GM12878 (cell line): ENCODE results near the gene ANKRD34A. TPM values are rescaled to one million over a fixed set of nuclear protein-coding genes. Genes with fewer than 3 reads are reported as not detected.

Experiments
- NR2F1 ChIP-seq: fragments of 450-650 bp; conservative IDR thresholded peaks from 2 replicates; pipeline ENCODE4 v1.6.1; 2017; ENCODE audit warnings: mild to moderate bottlenecking
- RAD21 ChIP-seq: IDR thresholded peaks from 2 replicates; pipeline ENCODE4 v1.6.1; 2011; ENCODE audit warnings: mild to moderate bottlenecking, low read depth, low read length, moderate library complexity; ENCODE audit not compliant: insufficient read depth
- RUNX3 ChIP-seq: IDR thresholded peaks from 2 replicates; pipeline ENCODE4 v1.6.1; 2012; ENCODE audit warnings: low read length, inconsistent platforms
- STAT3 ChIP-seq: IDR thresholded peaks from 2 replicates; pipeline ENCODE4 v1.6.1; 2011; ENCODE audit warnings: low read depth, low read length, improper control_type of control experiment
- TCF12 ChIP-seq: IDR thresholded peaks from 2 replicates; pipeline ENCODE4 v1.6.1; 2011; ENCODE audit warnings: low read depth, mild to moderate bottlenecking, low read length
- ZNF274 ChIP-seq: IDR thresholded peaks from one replicate; pipeline ENCODE4 v1.8.0; 2011; ENCODE audit not compliant: insufficient read length, insufficient read depth
- polyA plus RNA-seq, 11 experiments: library from polyadenylated mRNA; depleted of rRNA in 4 of 11; unstranded in 6 of 11; stranded (reverse) in 5 of 11; fragments of >200 nt; fragmentation: Nextera tagmentation in 4 of 11; fragmentation: Illumina TruSeq in 1 of 11; extraction: Ambion mirVana in 4 of 11; extraction: Trizol in 1 of 11; gene quantifications; 1 replicate in 1 of 11; 2 replicates in 10 of 11; pipeline versions ENCODE4 v1.2.1 to v1.2.3, GENCODE V29; 2011 to 2016; ENCODE audit warnings: inconsistent platforms in 2 of 11, missing spikeins in 2 of 11, low read depth in 1 of 11
- total RNA-seq, 4 experiments: library from RNA; depleted of rRNA in 3 of 4; stranded (reverse); fragments of >200 nt in 3 of 4; fragmentation: Illumina TruSeq in 1 of 4; extraction: Trizol in 1 of 4; gene quantifications; 2 replicates each; pipeline versions ENCODE4 v1.2.1 to v1.2.3, GENCODE V29; 2013 to 2021
- TF ChIP-seq, protein P1 (sequence below): fragments of 450-650 bp; IDR thresholded peaks from 2 replicates; pipeline ENCODE4 v1.6.1; 2018; ENCODE audit warnings: borderline replicate concordance, mild to moderate bottlenecking; ENCODE audit not compliant: partially characterized antibody
- TF ChIP-seq, protein P2 (sequence below): IDR thresholded peaks from 2 replicates; pipeline ENCODE4 v1.6.1; 2012; ENCODE audit warnings: low read length, inconsistent platforms
- TF ChIP-seq, protein P3 (sequence below): fragments of 450-650 bp; IDR thresholded peaks from 2 replicates; pipeline ENCODE4 v1.6.1; 2017; ENCODE audit warnings: mild to moderate bottlenecking, low read depth, inconsistent platforms; ENCODE audit not compliant: poor library complexity, severe bottlenecking

The ANKRD34A gene
- total and polyA plus RNA-seq, 10 of the 15 experiments (the other 5 are each of a cell fraction or from before 2014, with no cell fraction given), result 0.40 to 3.5 (median 1.6) TPM

DNA sequence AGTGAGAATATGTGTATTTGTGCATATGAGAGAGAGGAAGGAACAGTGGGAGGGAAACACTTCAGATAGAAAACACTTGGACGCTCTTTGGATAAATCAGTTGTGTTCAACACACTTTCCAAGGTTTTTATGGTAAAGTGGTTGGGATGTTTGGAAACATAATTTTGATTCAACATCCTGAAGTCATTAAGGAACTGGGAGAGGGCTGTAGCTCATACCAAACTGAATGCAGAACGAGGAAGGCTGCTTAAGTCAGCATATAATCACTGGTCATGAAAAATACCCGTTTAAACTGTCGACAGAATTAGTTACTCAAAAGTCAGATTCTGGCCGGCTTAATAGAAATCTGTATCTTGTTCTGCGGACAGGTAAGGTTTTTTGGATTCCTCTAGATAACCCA lies 21.5 kb downstream of the ANKRD34A start (continued):
- TF ChIP-seq, protein P1, sequence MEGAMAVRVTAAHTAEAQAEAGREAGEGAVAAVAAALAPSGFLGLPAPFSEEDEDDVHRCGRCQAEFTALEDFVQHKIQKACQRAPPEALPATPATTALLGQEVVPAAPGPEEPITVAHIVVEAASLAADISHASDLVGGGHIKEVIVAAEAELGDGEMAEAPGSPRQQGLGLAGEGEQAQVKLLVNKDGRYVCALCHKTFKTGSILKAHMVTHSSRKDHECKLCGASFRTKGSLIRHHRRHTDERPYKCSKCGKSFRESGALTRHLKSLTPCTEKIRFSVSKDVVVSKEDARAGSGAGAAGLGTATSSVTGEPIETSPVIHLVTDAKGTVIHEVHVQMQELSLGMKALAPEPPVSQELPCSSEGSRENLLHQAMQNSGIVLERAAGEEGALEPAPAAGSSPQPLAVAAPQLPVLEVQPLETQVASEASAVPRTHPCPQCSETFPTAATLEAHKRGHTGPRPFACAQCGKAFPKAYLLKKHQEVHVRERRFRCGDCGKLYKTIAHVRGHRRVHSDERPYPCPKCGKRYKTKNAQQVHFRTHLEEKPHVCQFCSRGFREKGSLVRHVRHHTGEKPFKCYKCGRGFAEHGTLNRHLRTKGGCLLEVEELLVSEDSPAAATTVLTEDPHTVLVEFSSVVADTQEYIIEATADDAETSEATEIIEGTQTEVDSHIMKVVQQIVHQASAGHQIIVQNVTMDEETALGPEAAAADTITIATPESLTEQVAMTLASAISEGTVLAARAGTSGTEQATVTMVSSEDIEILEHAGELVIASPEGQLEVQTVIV, result no peak
- TF ChIP-seq TCF12, result no peak
- no peak for TF ChIP-seq ZNF274
- TF ChIP-seq, protein P2, sequence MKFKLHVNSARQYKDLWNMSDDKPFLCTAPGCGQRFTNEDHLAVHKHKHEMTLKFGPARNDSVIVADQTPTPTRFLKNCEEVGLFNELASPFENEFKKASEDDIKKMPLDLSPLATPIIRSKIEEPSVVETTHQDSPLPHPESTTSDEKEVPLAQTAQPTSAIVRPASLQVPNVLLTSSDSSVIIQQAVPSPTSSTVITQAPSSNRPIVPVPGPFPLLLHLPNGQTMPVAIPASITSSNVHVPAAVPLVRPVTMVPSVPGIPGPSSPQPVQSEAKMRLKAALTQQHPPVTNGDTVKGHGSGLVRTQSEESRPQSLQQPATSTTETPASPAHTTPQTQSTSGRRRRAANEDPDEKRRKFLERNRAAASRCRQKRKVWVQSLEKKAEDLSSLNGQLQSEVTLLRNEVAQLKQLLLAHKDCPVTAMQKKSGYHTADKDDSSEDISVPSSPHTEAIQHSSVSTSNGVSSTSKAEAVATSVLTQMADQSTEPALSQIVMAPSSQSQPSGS, result no peak
- TF ChIP-seq RUNX3, result no peak
- TF ChIP-seq NR2F1, result no peak
- TF ChIP-seq RAD21, result no peak
- TF ChIP-seq STAT3, result no peak
- TF ChIP-seq, protein P3, sequence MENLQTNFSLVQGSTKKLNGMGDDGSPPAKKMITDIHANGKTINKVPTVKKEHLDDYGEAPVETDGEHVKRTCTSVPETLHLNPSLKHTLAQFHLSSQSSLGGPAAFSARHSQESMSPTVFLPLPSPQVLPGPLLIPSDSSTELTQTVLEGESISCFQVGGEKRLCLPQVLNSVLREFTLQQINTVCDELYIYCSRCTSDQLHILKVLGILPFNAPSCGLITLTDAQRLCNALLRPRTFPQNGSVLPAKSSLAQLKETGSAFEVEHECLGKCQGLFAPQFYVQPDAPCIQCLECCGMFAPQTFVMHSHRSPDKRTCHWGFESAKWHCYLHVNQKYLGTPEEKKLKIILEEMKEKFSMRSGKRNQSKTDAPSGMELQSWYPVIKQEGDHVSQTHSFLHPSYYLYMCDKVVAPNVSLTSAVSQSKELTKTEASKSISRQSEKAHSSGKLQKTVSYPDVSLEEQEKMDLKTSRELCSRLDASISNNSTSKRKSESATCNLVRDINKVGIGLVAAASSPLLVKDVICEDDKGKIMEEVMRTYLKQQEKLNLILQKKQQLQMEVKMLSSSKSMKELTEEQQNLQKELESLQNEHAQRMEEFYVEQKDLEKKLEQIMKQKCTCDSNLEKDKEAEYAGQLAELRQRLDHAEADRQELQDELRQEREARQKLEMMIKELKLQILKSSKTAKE, result no peak
